Loucy (cell line): ENCODE data around the gene TEX19.
"Not testable (repeated sequence)": the region's sequence is repeated elsewhere in the genome, so short reads cannot be mapped to it uniquely, and the experiment has no call there.

Experiments used
- EZH2phosphoT487 ChIP-seq: fragments of 200-600 bp; IDR thresholded peaks from 2 replicates; pipeline ENCODE4 v1.6.1; 2018; ENCODE audit warnings: antibody characterized with exemption, mild to moderate bottlenecking, moderate library complexity, borderline replicate concordance
- TF ChIP-seq, protein P1 (sequence below): fragments of 200-600 bp; sonication (generic); conservative IDR thresholded peaks from 2 replicates; pipeline ENCODE4 v1.5.1; 2014; ENCODE audit warnings: mild to moderate bottlenecking, antibody characterized with exemption, low read length

- TF ChIP-seq, protein P1, sequence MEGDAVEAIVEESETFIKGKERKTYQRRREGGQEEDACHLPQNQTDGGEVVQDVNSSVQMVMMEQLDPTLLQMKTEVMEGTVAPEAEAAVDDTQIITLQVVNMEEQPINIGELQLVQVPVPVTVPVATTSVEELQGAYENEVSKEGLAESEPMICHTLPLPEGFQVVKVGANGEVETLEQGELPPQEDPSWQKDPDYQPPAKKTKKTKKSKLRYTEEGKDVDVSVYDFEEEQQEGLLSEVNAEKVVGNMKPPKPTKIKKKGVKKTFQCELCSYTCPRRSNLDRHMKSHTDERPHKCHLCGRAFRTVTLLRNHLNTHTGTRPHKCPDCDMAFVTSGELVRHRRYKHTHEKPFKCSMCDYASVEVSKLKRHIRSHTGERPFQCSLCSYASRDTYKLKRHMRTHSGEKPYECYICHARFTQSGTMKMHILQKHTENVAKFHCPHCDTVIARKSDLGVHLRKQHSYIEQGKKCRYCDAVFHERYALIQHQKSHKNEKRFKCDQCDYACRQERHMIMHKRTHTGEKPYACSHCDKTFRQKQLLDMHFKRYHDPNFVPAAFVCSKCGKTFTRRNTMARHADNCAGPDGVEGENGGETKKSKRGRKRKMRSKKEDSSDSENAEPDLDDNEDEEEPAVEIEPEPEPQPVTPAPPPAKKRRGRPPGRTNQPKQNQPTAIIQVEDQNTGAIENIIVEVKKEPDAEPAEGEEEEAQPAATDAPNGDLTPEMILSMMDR, result not testable (repeated sequence)
- not testable (repeated sequence) for TF ChIP-seq EZH2phosphoT487
These were observed 14.0 kb downstream of the TEX19 start for GRCh38 chr17:82373072-82373452.
